NCI-H1436 treated with DMSO at 0.1 percent for 48 hours (cell line): Measurements from ENCODE around the gene MTRF1L.
A peak's percentile ranks its signal among the peaks of the same experiment; 100 is the strongest.
"Not testable (repeated sequence)": the region's sequence is repeated elsewhere in the genome, so short reads cannot be mapped to it uniquely, and the experiment has no call there.

Source experiments
- DNase-seq: peaks from one replicate; lab custom pipeline; 2025; lab: John Stamatoyannopoulos, UW

MTRF1L gene

DNA sequence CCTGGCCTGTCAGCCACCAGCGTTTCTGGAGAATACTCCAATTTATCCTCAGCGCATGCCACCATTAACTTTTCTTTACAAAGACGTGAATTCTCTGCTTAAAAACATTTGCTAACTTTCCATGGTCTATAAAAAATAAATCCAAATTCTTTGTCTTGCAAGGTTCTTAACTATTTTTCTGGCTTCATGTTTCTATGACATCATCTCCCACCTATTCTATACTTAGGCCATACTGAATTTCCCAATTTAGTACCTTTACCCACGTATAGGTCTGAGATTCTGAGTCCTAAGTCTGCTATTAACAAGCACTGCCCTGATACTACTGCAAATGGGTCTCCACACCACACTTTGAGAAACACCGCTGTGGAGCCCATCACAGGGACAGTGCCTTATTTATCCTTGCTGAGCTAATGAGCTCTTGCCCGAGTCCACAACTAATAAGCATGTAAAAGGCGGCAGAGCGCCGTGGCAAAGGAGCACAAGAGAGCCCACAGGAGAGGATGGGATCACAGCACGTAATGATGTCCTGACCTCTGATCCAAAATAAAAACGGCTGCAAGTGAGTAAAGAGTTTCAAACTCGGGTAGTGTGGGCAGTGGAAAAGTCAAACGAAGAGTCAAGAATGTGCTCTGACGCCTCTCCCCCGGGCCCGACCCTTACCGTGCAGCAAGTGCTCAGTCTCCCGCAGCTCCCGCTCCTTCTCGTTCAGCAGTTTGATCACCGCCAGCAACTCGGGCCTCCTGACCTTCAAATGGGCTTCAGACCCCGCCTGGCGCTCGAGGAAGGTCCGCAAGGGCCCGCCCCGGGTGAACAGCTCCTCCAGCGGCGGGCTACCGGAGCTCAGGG, 519 bp downstream of the MTRF1L start:
- no peak for DNase-seq

DNA sequence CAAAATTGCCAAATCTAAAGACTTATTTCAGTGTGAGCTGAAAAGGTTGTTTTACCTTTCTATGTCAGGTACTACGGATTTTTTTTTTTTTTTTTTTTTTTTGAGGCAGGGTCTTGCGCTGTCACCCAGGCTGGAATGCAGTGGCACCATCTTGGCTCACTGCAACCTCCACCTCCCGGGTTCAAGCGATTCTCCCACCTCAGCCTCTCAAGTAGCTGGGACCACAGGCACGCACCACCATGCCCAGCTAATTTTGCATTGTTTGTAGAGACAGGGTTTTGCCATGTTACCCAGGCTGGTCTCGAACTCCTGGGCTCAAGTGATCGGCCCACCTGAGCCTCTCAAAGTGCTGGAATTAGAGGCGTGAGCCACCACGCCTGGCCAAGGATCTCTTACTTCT, 1.7 kb downstream of the MTRF1L start:
- DNase-seq, result not testable (repeated sequence)

DNA sequence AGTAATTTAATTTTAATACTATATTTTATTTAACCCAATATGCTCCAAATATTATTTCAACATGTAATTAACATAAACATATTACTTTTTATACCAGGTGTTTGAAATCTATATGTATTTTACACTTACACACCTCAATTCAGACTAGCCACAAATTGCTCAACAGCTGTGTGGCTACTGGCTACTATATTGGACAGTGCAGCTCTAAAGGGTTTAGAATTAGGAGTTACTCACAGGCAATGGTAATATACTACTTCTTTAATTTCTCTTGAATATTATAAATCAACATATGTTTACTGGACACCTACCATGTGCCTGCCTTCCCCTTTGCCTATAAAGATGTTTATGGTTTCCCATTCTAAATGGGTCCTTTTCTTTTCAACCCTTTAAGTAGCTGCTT, 2.3 kb downstream of the MTRF1L start:
- DNase-seq, result no peak

DNA sequence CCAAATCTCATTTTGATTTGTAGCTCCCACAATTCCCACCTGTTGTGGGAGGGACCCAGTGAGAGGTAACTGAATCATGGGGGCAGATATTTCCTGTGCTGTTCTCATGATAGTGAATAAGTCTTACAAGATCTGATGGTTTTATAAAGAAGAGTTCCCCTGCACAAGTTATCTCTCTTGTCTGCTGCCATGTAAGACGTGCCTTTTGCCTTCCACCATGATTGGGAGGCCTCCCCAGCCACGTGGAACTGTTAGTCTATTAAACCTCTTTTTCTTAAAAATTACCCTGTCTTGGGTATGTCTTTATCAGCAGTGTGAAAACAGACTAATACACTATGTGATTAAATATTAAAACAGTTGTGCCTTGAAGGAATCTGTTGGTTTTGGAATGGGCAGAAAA, 3.0 kb downstream of the MTRF1L start:
- DNase-seq, result not testable (repeated sequence)

DNA sequence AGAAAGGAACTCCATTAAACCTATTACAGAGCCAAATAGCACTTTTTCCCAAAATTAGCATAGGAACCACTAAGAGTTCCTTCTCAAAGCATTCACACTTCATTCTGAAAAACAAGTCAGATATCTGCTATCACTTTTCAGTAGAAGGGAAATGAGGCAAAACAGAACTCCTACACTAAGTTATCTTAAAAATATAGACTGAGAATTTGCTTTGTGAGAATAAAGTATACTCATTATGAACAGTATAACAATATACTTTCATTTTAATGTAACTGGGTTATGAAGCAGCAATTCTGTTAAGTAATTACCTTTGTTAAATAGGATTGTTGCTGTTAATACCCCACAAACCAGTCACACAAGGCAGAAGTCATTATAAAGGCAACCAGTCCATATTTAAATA, 8.7 kb downstream of the MTRF1L start:
- DNase-seq, result no peak

DNA sequence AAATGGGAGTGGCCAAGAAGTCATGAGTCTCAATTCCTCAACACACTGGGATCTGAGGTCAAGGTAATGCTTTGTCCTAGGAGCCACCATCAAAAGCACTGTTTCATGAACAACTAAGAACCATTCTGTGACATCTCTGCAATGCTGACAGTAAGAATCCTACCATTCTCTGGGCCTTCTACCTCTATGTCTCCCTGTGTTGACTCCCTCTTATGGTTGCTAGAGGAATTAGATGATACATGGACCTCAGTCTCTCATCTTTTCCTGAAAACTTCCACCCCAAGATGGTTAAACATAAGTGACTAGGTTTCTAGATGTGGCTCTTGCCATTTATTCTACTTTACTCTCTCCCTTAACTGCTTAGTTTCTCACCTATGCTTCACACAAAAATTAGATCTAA, 9.1 kb downstream of the MTRF1L start:
- no peak for DNase-seq

DNA sequence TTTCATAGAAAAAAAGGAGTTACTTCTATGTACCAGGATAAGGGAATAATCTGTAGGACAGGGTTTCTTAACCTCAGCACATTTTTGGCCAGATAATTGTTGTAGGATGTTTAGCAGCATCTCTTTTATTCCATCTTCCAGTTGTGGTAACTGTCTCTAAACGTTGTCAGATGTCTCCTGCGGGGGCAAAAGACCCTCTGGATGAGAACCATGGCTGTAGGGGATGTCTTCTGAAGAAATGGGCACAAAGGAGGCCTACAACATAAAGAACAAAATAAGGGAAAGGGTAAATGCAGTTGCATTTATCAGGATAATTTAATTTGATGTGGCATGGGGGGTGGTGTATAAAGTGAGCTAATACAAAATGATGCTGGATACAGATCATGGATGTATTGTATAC, 15.5 kb downstream of the MTRF1L start:
- no peak for DNase-seq

DNA sequence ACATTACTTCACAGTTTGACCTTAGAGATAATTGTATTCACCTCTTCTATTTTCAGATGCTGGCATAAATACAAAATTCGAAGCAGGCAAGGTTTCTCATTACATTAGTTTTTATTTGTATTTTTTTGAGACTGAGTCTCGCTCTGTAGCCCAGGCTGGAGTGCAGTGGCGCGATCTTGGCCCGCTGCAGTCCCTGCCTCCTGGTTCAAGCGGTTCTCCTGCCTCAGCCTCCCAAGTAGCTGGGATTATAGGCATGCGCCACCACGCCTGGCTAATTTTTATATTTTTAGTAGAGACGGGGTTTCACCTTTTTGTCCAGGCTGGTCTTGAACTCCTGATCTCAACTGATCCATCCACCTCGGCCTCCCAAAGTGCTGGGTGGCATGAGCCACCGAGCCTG, 17.2 kb downstream of the MTRF1L start:
- not testable (repeated sequence) for DNase-seq

DNA sequence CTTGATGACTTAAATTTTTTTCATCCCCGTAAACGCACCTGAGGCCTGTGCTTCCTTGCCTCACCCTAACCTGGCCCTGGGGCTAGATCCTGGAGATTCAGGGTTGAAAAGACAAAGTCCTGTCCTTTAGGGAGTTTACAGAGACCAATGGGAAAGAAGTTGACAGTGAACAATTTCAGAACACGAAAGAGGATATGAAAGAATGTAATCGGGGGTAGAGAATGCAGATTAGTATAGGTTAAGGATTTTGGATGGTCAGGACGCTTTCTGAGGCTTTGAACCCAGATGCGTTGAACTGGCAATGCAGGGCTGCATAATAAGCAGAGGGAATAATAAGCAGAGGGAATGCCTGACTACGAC, 18.0 kb downstream of the MTRF1L start:
- no peak for DNase-seq

DNA sequence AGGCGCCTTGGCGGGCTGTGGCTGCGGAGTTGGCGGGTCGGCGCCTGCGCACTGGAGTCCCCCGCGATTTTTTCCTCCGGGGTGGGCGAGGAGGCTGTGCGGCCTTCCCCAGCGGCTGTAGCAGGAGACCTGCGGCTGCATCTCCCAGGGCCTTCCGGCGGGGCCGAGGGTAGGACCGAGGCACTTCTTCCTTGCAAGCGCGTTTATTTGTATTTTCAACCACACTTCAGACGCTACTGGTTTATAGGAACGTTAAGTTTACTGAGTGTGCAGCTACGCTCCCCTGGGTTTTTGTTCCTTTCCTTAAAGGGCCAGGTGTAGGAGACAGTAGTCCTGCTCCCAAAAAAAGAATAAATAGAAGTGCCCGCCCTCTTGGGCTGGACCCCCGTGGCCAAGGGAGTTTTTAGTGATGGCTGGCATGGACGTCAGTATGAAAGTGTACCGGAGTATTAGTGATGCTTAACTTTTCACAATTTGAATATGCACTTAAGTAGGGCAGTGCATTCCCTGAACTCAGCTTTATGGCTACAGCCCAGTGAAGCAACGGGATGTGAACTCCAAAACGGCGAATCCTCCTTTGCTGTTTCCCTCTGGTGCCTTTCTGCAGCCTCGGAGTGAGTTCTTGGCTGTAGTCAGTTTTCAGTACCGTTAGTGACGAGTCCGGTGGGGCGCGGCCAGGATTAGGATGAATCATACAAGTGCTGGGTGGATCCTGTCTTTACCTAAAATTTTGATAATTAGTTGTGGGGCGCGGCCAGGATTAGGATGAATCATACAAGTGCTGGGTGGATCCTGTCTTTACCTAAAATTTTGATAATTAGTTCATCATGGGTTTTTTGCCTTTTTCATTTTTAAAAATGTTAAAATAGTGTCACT, 18.6 kb downstream of the MTRF1L start:
- peak; percentile 89 for DNase-seq

DNA sequence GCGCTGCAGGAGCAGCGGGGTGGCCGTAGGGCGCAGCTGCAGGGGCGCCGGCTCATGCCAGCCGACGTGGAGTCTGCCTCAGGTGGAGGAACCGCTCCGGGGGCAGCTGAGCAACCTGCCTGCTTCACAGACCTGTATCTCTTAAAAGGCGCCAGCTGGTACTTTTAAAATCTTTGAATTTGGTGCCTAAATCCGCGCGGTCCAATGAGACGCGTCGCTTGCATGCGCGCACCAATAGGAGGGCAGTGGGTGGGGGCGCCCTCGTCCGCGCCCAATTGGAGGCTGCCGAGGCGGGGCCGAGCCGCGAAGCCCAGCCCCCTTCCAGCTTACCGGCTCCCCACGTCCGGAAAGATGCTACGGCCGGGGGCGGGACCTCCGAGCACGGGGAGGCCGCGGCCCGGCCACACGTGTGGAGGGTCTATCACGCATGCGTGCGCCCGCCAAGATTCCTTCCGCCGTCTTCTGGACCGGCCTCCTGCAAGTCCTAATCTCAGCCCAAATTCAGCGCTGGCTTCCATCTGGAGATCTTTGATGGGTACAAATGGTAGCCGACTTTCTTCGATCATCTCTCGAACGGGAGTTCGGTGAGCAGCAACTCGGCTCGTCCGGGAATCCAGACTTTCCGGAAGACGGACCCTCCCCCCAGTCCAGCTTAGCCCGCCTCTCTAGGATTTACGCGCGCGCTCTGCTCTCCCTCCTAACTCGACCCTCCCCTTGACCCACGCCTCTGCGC, 19.4 kb downstream of the MTRF1L start, which contains the start of gene FBXO5:
FBXO5 (minus strand) TSS at position 138 of the 733 bp plus-strand sequence; CDS start at position 56, 82 bp downstream.
- peak; percentile 87 for DNase-seq

DNA sequence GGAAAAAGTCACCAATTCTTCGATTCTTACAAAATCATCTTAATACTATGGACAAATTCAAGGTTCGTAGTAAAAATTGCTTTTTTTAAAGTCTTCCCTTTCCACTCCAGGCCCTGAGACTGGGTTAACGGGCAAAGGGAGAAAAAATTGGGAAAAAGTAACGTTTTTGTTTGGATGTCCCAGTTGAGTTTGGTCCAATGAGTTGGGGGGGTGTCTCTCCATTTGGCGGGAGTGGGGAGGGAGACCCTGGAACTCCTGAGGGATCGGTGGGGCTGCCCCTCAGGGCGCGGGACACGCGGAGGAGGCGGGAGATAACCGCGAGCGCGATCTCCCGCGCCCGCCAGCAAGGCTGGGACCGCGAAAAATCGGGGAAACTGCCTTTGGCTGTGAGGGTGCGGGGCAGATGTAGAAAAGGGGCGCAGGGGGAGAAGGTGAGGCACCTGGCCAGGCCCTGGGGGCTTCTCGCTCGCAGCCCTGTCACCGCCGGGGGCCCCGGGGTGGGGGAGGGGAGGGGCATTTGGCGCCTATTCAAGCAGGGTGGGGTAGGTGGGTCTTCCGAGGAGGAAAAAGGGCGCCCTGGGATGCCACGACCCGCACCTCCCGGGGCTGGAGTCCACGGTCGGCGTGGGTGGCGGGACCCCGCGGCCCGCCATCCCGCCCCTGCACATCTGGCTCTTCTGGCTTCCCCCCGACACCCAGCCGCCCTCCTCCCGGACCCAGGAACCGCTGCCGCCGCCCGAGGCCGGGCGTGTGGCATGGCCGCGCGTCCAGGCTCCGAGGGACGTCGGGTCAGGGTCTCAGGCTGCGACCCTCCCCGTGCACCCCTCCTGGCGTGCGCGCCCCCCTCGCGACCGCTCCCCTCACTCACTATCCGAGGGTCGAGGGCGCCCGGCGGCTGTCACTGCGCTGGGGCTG, 20.3 kb downstream of the MTRF1L start:
- DNase-seq, result no peak

DNA sequence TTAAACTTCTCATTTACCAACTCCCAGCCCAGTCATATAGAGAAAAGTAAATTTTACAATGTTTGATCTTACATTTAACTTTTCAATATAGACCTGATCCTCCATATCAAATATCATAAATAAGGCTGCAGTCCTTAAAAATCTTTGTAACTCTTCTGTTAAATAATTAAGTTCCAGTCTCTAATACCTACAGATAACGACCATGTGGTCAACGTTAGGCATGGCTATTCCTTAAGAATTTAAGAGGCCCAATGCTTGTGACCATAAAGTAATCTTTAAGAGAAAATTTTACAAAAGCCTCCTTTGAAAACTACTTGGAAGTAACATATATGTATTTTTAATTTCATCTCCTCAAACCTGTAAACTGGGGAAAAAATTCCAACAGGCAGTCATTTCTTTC, 21.3 kb downstream of the MTRF1L start:
- no peak for DNase-seq

DNA sequence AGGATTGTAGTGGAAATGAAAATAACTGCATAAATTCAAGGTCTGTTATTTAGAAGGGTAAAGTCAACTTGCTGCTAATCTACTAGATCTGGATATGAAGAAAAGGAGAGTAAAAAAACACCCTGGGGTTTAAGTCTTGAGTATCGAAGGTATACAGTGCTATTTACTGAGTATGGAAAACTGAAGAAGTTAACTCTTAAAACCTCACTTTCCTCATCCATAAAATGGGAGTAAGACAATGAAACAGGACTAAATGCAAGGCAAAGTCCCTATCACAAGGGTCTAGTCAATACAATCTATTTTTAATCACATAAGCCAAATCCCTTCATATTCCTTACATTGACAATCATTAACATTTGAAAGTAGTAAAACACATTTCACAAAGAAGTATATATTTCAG, 21.9 kb downstream of the MTRF1L start:
- DNase-seq, result no peak

DNA sequence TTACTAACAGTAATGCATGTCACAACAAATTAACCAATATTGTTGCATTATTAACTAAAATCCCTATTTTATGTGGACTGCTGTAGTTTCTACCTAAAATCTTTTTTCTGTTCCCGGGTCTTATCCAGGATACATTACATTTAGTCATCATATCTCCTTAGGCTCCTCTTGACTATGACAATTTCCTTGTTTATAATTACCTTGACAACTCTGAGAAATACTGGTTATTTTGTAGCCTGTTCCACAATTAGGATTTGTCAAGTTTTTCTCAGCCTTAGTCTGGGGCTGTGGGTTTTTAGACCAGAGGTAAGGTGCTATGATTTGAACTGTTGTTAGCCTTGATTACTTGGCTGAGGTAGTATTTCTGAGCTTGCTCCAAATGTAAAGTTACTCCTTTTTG, 23.4 kb downstream of the MTRF1L start:
- no peak for DNase-seq

DNA sequence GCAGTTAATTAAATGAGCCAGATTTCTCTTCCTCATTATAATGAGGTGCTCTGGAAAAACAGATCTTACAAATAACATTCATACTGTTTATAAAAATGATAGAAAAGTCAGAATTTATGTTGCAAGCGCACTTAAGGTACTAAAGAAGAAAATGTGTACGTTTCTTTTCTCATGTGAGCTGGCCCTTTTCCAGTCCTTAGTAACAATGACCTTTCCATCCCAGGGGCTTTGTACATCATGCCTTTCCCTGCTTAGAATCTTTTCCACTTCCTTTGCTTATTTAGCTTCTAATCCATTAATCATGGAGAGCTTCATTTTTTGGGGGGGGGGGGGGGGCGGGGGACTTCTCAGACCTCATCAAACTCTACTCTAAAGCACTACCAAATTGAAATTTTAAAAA, 24.5 kb downstream of the MTRF1L start:
- DNase-seq, result no peak

DNA sequence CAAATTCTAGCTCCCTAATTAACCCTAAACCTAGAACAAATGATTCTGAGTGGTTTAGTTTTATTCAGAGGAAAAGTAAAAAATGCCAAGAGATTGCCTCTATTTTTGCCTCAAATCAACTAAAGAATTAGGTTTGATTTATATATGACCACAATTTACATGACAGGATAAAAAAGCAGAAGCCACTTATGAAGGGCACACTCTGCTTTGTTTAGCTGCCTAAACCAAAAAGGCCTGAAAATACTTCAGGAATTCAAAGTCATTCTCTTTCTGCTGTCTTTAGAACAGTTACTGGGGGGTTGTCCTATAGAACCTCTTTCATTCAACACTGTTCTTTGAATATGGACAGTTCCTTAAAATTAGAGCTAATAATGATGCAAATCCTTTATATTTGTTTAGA, 25.0 kb downstream of the MTRF1L start:
- no peak for DNase-seq

DNA sequence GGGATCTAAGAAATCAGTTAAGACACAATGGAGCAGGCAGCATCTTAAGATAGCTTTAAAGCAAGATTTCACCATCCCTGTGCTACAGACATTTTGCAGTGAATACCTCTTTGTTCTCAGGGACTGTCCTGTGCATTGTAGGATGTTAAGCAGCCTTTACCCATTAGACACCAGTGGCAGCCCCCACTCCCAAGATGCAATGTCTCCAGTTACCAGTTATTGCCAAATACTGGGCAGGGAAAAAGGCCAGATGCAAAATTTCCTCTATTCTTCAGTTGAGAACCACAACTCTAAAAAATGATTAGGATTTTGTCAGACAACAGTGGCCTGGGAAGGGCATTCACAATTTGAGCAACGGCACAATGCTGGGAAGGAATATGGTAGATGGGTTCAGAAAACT, 25.8 kb downstream of the MTRF1L start:
- no peak for DNase-seq

DNA sequence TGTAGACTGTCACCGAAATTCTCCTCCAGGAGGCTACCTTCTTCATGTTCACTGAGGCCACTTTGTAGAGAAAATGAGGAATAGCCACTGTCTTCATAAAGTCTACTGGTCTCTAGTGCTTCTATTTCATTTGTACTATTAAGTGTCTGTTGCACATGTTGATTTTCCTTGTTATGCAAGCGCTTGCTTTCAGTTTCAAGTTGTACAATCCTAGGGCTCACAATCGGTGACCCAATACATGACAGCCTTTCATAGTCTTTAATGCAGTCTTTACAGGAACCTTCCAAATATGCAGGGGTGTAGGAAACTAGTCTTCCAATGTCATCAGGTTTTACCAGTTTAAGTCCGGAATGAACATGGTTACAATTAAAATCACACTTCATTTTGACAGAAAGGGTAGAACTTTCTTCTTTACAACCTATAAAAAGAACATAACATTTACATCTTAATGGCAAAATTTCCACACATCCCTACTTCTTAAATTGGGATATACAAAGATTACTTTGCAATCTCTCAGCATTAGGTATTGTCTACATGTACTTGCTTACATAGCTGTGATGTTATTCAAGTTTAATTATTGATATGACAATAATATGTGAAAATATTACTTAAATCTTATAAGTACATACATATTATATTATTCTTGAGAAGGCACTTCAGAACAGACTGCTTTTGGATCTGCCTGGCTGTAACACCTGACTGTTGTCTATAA, 27.1 kb downstream of the MTRF1L start:
- DNase-seq, result no peak

DNA sequence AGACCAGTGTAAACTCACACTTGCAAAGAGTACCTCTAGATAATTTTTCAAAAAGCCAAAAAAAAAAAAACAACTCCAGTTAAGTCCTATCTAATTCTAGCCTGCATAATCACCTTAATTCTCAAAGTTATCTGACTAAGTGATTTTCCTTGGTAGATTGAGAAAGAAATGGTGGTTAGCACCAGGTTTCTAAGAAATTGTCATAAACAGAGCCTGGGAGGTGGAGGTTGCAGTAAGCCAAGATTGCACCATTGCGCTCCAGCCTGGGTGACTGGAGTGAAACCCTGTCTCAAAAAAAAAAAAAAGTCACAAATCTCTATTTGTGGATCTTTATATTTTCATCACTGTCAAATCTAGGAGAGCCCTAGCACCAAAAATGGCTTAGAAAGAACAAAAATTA, 28.6 kb downstream of the MTRF1L start:
- DNase-seq, result no peak
